Measurements from ENCODE around the gene EPB41L5.

EPB41L5 gene

GRCh38 chr2:120195553-120195952 is 182.7 kb downstream of the EPB41L5 start:
- DNase-seq = no peak

DNA sequence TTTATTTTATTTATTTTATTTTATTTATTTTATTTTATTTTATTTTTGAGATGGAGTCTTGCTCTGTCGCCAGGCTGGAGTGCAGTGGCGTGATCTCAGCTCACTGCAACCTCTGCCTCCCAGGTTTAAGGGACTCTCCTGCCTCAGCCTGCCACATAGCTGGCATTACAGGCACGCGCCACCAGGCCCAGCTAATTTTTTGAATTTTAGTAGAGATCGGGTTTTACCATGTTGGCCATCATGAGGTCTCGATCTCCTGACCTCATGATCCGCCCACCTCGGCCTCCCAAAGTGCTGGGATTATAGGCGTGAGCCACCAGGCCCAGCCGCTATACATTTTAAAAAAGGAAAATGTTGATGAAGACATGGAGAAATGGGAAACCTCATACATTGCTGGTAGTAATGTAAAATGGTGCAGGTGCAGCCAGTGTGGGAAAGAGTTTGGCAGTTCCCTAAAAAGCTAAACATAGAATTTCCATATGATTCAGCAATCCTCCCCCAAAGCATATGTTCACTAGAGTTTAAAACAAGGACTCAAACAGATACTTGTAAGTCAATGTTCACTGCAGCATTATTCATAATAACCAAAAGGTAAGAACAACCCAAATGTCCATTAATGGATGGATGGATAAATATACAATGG is 187.1 kb downstream of the EPB41L5 start:
- DNase-seq = peak in 2 of 58 donors; percentile 13 to 55

GRCh38 chr2:120203251-120204021 is 190.6 kb downstream of the EPB41L5 start:
- no peak for DNase-seq

GRCh38 chr2:120204022-120204405 is 191.1 kb downstream of the EPB41L5 start:
- no peak for DNase-seq

DNA sequence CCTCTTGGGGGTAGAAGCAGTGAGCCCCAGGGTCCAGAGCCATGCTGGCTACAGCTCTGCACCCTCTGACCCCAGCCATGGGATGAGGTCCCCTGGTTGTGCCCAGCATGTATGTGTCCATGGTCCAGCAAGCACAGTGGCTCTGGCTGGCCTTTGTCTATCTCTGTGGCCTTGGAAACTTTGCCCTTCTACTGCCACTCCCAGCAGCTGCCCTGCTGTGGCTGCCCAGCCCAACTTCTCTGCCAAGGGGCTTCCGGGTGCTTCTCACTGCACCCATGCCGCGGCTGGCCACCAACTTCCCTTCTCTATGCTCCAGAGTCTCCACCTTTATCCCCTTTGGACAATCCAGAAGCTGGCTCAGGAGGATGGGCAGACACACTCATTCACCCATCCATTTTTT is 191.5 kb downstream of the EPB41L5 start:
- no peak for DNase-seq

GRCh38 chr2:120204945-120205670 is 192.2 kb downstream of the EPB41L5 start:
- no peak for DNase-seq

GRCh38 chr2:120206022-120206581 is 193.2 kb downstream of the EPB41L5 start:
- no peak for DNase-seq

DNA sequence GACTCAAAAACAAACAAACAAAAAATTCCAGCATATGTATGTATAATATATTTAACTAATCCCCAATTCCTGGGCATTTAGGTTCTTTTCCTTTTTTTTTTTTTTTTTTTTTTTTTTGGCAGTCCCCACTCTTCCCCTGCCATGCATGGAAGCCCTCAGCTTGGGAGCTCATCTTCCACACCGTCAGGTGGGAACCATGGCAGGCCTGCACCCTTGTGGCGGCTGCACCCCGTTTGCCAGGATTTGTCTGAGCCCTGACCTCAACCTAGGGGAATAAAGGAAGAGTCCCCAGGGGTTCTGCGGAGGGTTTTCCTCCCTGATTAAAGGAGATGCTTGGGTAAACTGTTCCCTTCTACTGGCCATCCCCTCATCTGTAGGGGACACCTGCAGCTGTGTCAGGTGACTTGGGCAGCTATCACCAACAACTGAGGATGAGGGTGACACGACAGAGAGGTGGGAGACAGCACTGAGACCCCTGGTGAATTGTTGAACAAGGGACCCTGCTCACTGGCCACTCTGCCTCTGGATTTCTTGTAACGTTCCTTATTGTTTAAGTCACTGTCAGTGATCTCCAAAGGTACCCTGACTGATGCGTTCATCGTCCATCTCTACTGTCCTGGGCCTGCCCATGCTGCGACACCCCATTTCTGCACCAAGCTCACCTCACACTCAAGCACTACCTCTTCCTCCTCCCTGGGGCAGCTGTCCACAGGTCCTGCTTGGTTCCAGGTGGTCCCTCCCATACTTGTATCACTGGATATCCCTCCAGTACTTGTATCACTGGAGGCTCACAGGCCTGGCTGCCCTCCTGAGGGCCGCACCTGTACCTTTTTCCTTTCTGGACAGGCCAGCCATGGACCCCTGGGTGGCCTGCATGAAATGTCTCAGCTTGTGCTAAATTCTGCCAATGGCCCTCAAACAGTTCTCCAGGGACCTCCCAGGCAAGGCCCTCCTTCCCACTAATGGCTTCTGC is 195.8 kb downstream of the EPB41L5 start:
- DNase-seq = no peak

- DNase-seq = no peak
Observed at GRCh38 chr2:120209427-120210269, 196.8 kb downstream of the EPB41L5 start.

- no peak for DNase-seq
Observed at GRCh38 chr2:120210270-120210693, 197.4 kb downstream of the EPB41L5 start.

- no peak for DNase-seq
Observed at GRCh38 chr2:120218181-120218580, 205.3 kb downstream of the EPB41L5 start.

GRCh38 chr2:120219291-120219690 is 206.4 kb downstream of the EPB41L5 start:
- DNase-seq = no peak

- peak in 1 of 58 donors; percentile 24 for DNase-seq
Observed at GRCh38 chr2:120219766-120220165, 206.9 kb downstream of the EPB41L5 start.

DNA sequence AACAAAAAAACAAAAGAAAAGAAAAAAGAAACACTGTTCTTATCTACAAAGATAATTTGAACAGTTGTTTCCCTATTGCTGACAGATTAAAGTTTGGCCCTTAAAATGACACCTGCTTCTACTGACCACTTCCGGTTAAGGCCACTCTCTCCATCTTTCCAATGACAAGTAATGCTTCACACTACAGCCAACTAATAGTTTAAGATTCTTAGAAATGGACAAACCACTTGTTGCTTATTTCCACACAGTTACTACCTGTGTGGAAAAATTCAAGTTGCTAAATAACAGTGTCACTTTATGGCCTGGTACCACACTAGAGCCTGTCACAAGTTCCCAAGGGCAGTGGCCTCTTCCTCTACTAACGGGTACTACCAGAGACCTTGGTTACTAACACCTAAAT is 207.9 kb downstream of the EPB41L5 start:
- no peak for DNase-seq

GRCh38 chr2:120221616-120222015 is 208.7 kb downstream of the EPB41L5 start:
- no peak for DNase-seq

DNA sequence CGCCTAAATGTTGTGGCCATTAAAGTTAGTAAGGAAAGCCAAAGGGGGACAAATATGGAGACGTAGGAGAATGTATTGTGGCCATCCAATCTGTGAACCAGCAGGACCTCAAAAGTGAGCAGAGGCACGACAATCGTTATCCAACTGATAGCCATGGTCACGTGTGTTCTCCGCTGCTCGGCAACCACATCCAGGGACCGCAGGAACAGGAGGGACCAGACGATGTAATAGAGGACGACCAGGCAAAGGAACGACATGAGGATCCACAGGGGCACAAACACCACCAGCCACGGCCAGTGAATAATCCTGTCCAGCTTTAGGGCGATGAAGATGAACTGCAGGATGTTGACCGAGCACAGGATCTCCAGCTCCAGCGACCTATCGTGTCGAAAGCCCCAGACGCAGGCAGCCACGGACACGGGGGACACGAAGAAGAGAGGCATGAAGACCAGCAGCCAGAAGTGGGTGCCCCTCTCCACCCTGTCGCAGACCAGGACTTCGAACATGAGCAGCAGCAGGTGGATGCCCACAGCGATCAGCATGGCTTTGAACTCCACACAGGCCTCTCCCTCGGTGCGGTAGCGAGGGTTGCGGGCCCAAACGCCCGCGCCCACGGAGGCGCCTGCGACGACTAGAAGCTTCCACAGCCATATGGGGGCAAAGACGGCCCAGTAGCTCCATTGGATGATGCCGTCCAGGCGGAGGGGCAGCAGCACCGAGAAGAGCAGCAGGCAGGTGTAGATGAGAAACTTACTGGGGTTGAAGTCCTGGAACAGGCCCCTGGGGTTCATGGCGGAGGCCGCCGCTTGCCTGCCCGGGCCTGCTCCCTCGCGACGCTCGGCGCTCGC is 209.5 kb downstream of the EPB41L5 start:
- peak in 2 of 58 donors; percentile 48 to 52 for DNase-seq

- peak in 57 of 58 donors; percentile 33 to 89 (median 81) for DNase-seq
Observed at GRCh38 chr2:120223034-120223912, 210.4 kb downstream of the EPB41L5 start, which contains the start of gene TMEM185B. TMEM185B (minus strand) TSS chr2:120223400; CDS start chr2:120222976, 424 bp downstream.
